Vagina (tissue), 2 donors: Measurements from ENCODE around the gene PKD1L1. TPM values are rescaled to one million over a fixed set of nuclear protein-coding genes. Genes with fewer than 3 reads are reported as not detected.

ENCODE experiments used
- DNase-seq, 2 donors: peaks; one replicate each; pipeline ENCODE4 v3.0.0-alpha.2; 2017; ENCODE audit errors: extremely low spot score in 2 of 2
- H3K27ac ChIP-seq: fragments of 200-600 bp; sonication (generic); one replicate; pipeline ENCODE4 v1.5.1; 2019
- H3K27me3 ChIP-seq: fragments of 200-600 bp; sonication (generic); one replicate; pipeline ENCODE4 v1.5.1; 2019
- H3K36me3 ChIP-seq, 2 donors: fragments of 200-600 bp; sonication (generic); one replicate each; pipeline ENCODE4 v1.5.1; 2017 to 2019
- H3K4me1 ChIP-seq: fragments of 200-600 bp; sonication (generic); one replicate; pipeline ENCODE4 v1.5.1; 2019
- H3K4me3 ChIP-seq, 2 donors: fragments of 200-600 bp; sonication (generic); 1 replicate in 1 of 2; 2 replicates in 1 of 2; pipeline ENCODE4 v1.5.1; 2016 to 2019
- H3K9me3 ChIP-seq: fragments of 200-600 bp; sonication (generic); one replicate; pipeline ENCODE4 v1.5.1; 2019
- POLR2A ChIP-seq, 2 donors: fragments of 450-650 bp; IDR thresholded peaks; one replicate each; pipeline ENCODE4 v1.6.1; 2017; ENCODE audit warnings: antibody characterized with exemption in 2 of 2, mild to moderate bottlenecking in 2 of 2, moderate library complexity in 2 of 2
- POLR2AphosphoS5 ChIP-seq, 2 donors: sonication (generic); formaldehyde crosslinking; IDR thresholded peaks; one replicate each; pipeline ENCODE4 v1.9.0; 2017; ENCODE audit warnings: antibody characterized with exemption in 2 of 2, mild to moderate bottlenecking in 2 of 2, low read depth in 1 of 2; ENCODE audit not compliant: insufficient read depth in 1 of 2
- intact Hi-C: fragments of 100-400 bp; cut with DNase I; formaldehyde crosslinking; loops from one replicate; pipeline ENCODE4 v1.15.1; 2023
- total RNA-seq: library from RNA; depleted of rRNA; stranded (reverse); fragments of >200 nt; gene quantifications from one replicate; pipeline ENCODE4 v1.2.3, GENCODE V29; 2016
- TF ChIP-seq, protein P1 (sequence below), 3 experiments: fragments of 450-650 bp in 2 of 3; fragments of 200-600 bp in 1 of 3; sonication (generic) in 1 of 3; IDR thresholded peaks; one replicate each; pipeline ENCODE4 v1.5.1; 2017 to 2019; ENCODE audit warnings: antibody characterized with exemption in 3 of 3, mild to moderate bottlenecking in 2 of 3, moderate library complexity in 2 of 3

PKD1L1 gene
- total RNA-seq, 1 donor from 2014 or later, result 0.49 TPM

GRCh38 chr7:47940088-47941013, 7.9 kb downstream of the PKD1L1 start:
- TF ChIP-seq POLR2A (IDR thresholded peaks at IDR 0.05) (no peak), POLR2AphosphoS5 (IDR thresholded peaks at IDR 0.05; ENCODE audit: insufficient read depth in 1 of 2, low read depth in 1 of 2) (no peak)
- TF ChIP-seq, protein P1, sequence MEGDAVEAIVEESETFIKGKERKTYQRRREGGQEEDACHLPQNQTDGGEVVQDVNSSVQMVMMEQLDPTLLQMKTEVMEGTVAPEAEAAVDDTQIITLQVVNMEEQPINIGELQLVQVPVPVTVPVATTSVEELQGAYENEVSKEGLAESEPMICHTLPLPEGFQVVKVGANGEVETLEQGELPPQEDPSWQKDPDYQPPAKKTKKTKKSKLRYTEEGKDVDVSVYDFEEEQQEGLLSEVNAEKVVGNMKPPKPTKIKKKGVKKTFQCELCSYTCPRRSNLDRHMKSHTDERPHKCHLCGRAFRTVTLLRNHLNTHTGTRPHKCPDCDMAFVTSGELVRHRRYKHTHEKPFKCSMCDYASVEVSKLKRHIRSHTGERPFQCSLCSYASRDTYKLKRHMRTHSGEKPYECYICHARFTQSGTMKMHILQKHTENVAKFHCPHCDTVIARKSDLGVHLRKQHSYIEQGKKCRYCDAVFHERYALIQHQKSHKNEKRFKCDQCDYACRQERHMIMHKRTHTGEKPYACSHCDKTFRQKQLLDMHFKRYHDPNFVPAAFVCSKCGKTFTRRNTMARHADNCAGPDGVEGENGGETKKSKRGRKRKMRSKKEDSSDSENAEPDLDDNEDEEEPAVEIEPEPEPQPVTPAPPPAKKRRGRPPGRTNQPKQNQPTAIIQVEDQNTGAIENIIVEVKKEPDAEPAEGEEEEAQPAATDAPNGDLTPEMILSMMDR (IDR thresholded peaks at IDR 0.05), result no peak
- intact Hi-C loops, result no loop called here
- H3K4me1 ChIP-seq, result peaks cover 5% of the 10 kb centered on the region
- peak overlapping the region; percentile 22 for H3K27ac ChIP-seq
- peak in 1 of 2 donors; percentile 46 for DNase-seq
- no peaks in the 10 kb centered on the region for H3K36me3 ChIP-seq
- no peaks in the 10 kb centered on the region for H3K9me3 ChIP-seq
- H3K4me3 ChIP-seq, result no peak overlapping the region
- no peaks in the 10 kb centered on the region for H3K27me3 ChIP-seq

DNA sequence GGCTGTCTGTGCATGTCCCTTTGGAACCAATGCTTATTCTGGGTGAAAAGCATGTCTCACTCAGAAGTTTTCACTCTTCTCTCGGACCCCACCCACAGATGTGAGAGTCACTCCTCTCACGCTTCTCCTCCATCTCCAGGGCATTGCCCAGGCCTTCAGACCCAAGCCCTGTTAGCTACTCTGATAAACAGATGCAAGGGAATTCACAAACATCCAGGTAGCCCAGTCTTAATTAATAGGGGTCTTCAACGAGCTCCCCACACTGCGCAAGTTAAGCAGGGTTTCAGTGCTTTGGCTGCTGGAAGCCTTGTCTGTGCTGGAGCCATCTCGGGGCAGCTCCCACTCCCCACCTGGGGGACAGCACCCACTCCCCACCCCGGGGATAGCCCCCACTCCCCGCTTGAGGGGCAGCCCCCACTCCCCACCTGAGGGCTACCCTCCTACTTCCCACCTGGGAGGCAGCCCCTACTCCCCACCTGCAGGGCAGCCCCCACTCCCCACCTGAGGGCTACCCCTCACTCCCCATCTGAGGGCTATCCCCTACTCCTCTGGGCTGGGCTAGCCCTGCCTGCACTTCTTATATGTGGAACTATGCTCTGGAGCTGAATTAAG, 8.7 kb downstream of the PKD1L1 start:
- Histone ChIP-seq H3K36me3 (no peaks in the 10 kb centered on the region), H3K4me3 (no peak overlapping the region), H3K4me1 (peaks cover 5% of the 10 kb centered on the region), H3K9me3 (no peaks in the 10 kb centered on the region), H3K27me3 (no peaks in the 10 kb centered on the region), H3K27ac (no peak overlapping the region)
- intact Hi-C loops, result no loop called here
- peak in 1 of 2 donors; percentile 64 for DNase-seq
- TF ChIP-seq POLR2A (IDR thresholded peaks at IDR 0.05) (no peak), POLR2AphosphoS5 (IDR thresholded peaks at IDR 0.05; ENCODE audit: insufficient read depth in 1 of 2, low read depth in 1 of 2) (no peak)
- TF ChIP-seq, protein P1 (IDR thresholded peaks at IDR 0.05), result no peak

- intact Hi-C loops, result no loop called here
- Histone ChIP-seq H3K4me1 (peaks cover 5% of the 10 kb centered on the region), H3K36me3 (no peaks in the 10 kb centered on the region), H3K27me3 (no peaks in the 10 kb centered on the region), H3K9me3 (no peaks in the 10 kb centered on the region), H3K4me3 (no peak overlapping the region), H3K27ac (no peak overlapping the region)
- TF ChIP-seq, protein P1 (IDR thresholded peaks at IDR 0.05), result no peak
- TF ChIP-seq POLR2A (IDR thresholded peaks at IDR 0.05), result no peak
- TF ChIP-seq POLR2AphosphoS5 (IDR thresholded peaks at IDR 0.05; ENCODE audit: insufficient read depth in 1 of 2, low read depth in 1 of 2), result no peak
- peak in 1 of 2 donors; percentile 52 for DNase-seq
These were observed 9.6 kb downstream of the PKD1L1 start for GRCh38 chr7:47938574-47939165.

- intact Hi-C loops, result no loop called here
- Histone ChIP-seq H3K27ac (no peak overlapping the region), H3K4me3 (no peak overlapping the region), H3K27me3 (no peaks in the 10 kb centered on the region), H3K9me3 (no peaks in the 10 kb centered on the region), H3K4me1 (peaks cover 5% of the 10 kb centered on the region), H3K36me3 (no peaks in the 10 kb centered on the region)
- TF ChIP-seq, protein P1 (IDR thresholded peaks at IDR 0.05), result no peak
- TF ChIP-seq POLR2A (IDR thresholded peaks at IDR 0.05), result no peak
- TF ChIP-seq POLR2AphosphoS5 (IDR thresholded peaks at IDR 0.05; ENCODE audit: insufficient read depth in 1 of 2, low read depth in 1 of 2), result no peak
- DNase-seq, result peak; percentile 79 to 91
These were observed 10.3 kb downstream of the PKD1L1 start for GRCh38 chr7:47937711-47938573.
